Sigmoid colon (tissue), 7 donors: Measurements from ENCODE around the gene MCC. TPM values are rescaled to one million over a fixed set of nuclear protein-coding genes. Genes with fewer than 3 reads are reported as not detected.

Source experiments
- DNase-seq: peaks from one replicate; pipeline ENCODE4 v3.0.0-alpha.2; 2019
- H3K27ac ChIP-seq, 4 donors: fragments of 200-600 bp; sonication (generic); one replicate each; pipeline ENCODE4 v1.5.1; 2016 to 2019; ENCODE audit warnings: mild to moderate bottlenecking in 1 of 4
- H3K27me3 ChIP-seq, 3 donors: fragments of 200-600 bp; sonication (generic); one replicate each; pipeline ENCODE4 v1.5.1; 2019; ENCODE audit warnings: mild to moderate bottlenecking in 1 of 3
- H3K36me3 ChIP-seq, 4 donors: fragments of 200-600 bp; sonication (generic); one replicate each; pipeline ENCODE4 v1.5.1; 2016 to 2019
- H3K4me1 ChIP-seq, 4 donors: fragments of 200-600 bp; sonication (generic); one replicate each; pipeline ENCODE4 v1.5.1; 2017 to 2019
- H3K4me3 ChIP-seq, 4 donors: fragments of 200-600 bp; sonication (generic); one replicate each; pipeline ENCODE4 v1.5.1; 2017 to 2019; ENCODE audit warnings: mild to moderate bottlenecking in 2 of 4, moderate library complexity in 1 of 4
- H3K9me3 ChIP-seq, 4 donors: fragments of 200-600 bp in 3 of 4; sonication (generic) in 3 of 4; one replicate each; pipeline versions ENCODE4 v1.5.1 to v1.6.1; 2013 to 2019
- EP300 ChIP-seq, 4 donors: sonication (generic); formaldehyde crosslinking; IDR thresholded peaks; one replicate each; pipeline ENCODE4 v1.6.1; 2017; ENCODE audit warnings: antibody characterized with exemption in 4 of 4
- POLR2A ChIP-seq, 2 donors: fragments of 450-650 bp; IDR thresholded peaks; one replicate each; pipeline ENCODE4 v1.6.1; 2016; ENCODE audit warnings: antibody characterized with exemption in 2 of 2, mild to moderate bottlenecking in 2 of 2, moderate library complexity in 2 of 2
- POLR2AphosphoS5 ChIP-seq, 4 donors: sonication (generic); formaldehyde crosslinking; IDR thresholded peaks; one replicate each; pipeline ENCODE4 v1.6.1; 2017; ENCODE audit warnings: antibody characterized with exemption in 4 of 4
- WGBS, 2 donors: extraction: QIAGEN DNeasy Blood & Tissue Kit; methylation state at CpG; one replicate each; pipeline ENCODE4 v1.1.7; 2013; 5-methylcytosine and 5-hydroxymethylcytosine counted together
- intact Hi-C: fragments of 100-400 bp; cut with DNase I; formaldehyde crosslinking; loops from one replicate; pipeline ENCODE4 v1.15.1; 2023
- polyA plus RNA-seq, 3 donors: library from polyadenylated mRNA; stranded (reverse); fragments of 200-250 nt; gene quantifications; one replicate each; pipeline ENCODE4 v1.2.3, GENCODE V29; 2013
- small RNA-seq, 3 donors: library from RNA; depleted of rRNA; stranded (forward); fragments of <200 nt; gene quantifications; one replicate each; pipeline ENCODE3, GENCODE V24; 2016
- total RNA-seq, 4 donors: library from RNA; depleted of rRNA; stranded (reverse); fragments of >200 nt; gene quantifications; one replicate each; pipeline ENCODE4 v1.1.0, GENCODE V29; 2016
- TF ChIP-seq, protein P1 (sequence below), 4 experiments: fragments of 450-650 bp in 3 of 4; fragments of 200-600 bp in 1 of 4; IDR thresholded peaks; one replicate each; pipeline ENCODE4 v1.5.1; 2016 to 2019; ENCODE audit warnings: antibody characterized with exemption in 4 of 4, mild to moderate bottlenecking in 3 of 4, moderate library complexity in 2 of 4
- donor health status: healthy with polysubstance abuse.
- donor health status: Bipolar disorder and iron deficiency.
- donor health status: healthy.

MCC gene
- total and polyA plus RNA-seq, 7 donors: 0.69 to 14.0 (median 9.1) TPM

DNA sequence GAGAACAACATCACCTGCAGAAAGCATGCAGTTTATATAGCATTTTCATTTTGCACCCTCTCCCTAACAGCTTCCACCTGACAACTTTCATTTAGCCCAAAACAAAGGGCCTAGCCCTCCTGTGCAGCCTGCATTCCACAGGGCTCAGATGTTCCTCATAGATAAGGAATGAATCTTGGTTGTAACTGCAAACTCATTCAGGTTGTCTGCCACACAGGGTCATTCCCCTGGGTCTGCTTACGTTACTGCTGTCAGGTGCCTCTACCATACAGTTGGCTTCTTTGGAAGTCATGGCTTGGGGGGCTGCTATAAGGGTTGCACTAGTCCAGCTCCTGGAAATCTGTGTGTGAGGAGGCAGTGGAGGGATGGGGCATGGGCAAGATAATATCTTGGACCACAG lies 514.3 kb downstream of the MCC start:
- Histone ChIP-seq H3K4me3 (no peak overlapping the region), H3K27ac (no peak overlapping the region), H3K36me3 (no peaks in the 10 kb centered on the region), H3K27me3 (no peaks in the 10 kb centered on the region), H3K9me3 (no peaks in the 10 kb centered on the region), H3K4me1 (peaks cover 0 to 20% (median 13%) of the 10 kb centered on the region in 4 donors)
- no peak for DNase-seq
- TF ChIP-seq, protein P1, sequence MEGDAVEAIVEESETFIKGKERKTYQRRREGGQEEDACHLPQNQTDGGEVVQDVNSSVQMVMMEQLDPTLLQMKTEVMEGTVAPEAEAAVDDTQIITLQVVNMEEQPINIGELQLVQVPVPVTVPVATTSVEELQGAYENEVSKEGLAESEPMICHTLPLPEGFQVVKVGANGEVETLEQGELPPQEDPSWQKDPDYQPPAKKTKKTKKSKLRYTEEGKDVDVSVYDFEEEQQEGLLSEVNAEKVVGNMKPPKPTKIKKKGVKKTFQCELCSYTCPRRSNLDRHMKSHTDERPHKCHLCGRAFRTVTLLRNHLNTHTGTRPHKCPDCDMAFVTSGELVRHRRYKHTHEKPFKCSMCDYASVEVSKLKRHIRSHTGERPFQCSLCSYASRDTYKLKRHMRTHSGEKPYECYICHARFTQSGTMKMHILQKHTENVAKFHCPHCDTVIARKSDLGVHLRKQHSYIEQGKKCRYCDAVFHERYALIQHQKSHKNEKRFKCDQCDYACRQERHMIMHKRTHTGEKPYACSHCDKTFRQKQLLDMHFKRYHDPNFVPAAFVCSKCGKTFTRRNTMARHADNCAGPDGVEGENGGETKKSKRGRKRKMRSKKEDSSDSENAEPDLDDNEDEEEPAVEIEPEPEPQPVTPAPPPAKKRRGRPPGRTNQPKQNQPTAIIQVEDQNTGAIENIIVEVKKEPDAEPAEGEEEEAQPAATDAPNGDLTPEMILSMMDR (IDR thresholded peaks at IDR 0.05): no peak
- TF ChIP-seq POLR2A (IDR thresholded peaks at IDR 0.05) (no peak), POLR2AphosphoS5 (IDR thresholded peaks at IDR 0.05) (no peak), EP300 (IDR thresholded peaks at IDR 0.05) (no peak)
- WGBS, 2 donors: 90 to 97% methylated on average over 1 of the region's 1 CpG
- intact Hi-C loops: no loop called here

DNA sequence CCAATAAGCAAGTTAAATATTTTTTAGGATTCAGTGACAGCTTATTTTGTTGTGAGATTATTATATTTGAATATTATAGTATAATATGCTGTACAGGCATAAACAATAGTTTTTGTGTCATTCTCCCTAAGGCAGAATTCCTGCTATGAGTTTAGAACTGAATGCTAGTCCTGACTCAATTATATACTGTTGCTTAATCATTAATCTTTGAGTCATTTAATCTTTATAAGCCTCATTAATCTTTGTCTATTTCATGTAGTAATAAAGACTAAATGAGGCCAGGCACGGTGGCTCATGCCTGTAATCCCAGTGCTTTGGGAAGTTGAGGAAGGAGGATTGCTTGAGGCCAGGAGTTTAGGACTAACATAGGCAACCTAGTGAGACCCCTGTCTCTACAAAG lies 515.2 kb downstream of the MCC start:
- DNase-seq: no peak
- Histone ChIP-seq H3K27ac (no peak overlapping the region), H3K36me3 (no peaks in the 10 kb centered on the region), H3K4me3 (no peak overlapping the region), H3K9me3 (no peaks in the 10 kb centered on the region), H3K27me3 (no peaks in the 10 kb centered on the region), H3K4me1 (peaks cover 0 to 12% (median 8%) of the 10 kb centered on the region in 4 donors)
- intact Hi-C loops: no loop called here
- TF ChIP-seq POLR2AphosphoS5 (IDR thresholded peaks at IDR 0.05): no peak
- TF ChIP-seq POLR2A (IDR thresholded peaks at IDR 0.05): no peak
- no peak for TF ChIP-seq EP300 (IDR thresholded peaks at IDR 0.05)
- TF ChIP-seq, protein P1 (IDR thresholded peaks at IDR 0.05): no peak
- WGBS, 2 donors: 32 to 75% methylated on average over 1 of the region's 1 CpG

Small RNA genes within 50 kb of the gene (small RNA-seq; reads per million reads assigned to genes)
- gene RNU4ATAC13P: 0 reads per million in 3 donors

Other genes with a start within 250 kb of the MCC start
- not detected for gene TSSK1B, start 53.5 kb downstream of the MCC start, total RNA-seq
- gene TSSK1B, start 53.5 kb downstream of the MCC start, polyA plus RNA-seq: not detected
- 10 to 100 TPM; 15.6 to 21.9 (median 21.7) TPM for gene YTHDC2, start 25.2 kb upstream of the MCC start, total RNA-seq
- 1 to 10 TPM; 4.9 to 9.8 (median 5.4) TPM for gene YTHDC2, start 25.2 kb upstream of the MCC start, polyA plus RNA-seq